Spleen (tissue), 11 donors: ENCODE data around the gene APOL4. TPM values are rescaled to one million over a fixed set of nuclear protein-coding genes. Genes with fewer than 3 reads are reported as not detected.
A peak's percentile ranks its signal among the peaks of the same experiment; 100 is the strongest.
"Not testable (repeated sequence)": the region's sequence is repeated elsewhere in the genome, so short reads cannot be mapped to it uniquely, and the experiment has no call there.

Source experiments
- DNase-seq: peaks from one replicate; pipeline ENCODE4 v3.0.0-alpha.2; 2020
- H3K27ac ChIP-seq, 8 donors: fragments of 200-600 bp; sonication (generic) in 7 of 8; 1 replicate in 4 of 8; 2 replicates in 4 of 8; pipeline versions ENCODE4 v1.5.0 to v1.8.0; 2016 to 2021; ENCODE audit warnings: inconsistent platforms in 4 of 8, mild to moderate bottlenecking in 4 of 8, moderate library complexity in 1 of 8
- H3K27me3 ChIP-seq, 7 donors: fragments of 200-600 bp; sonication (generic) in 6 of 7; replicated peaks in 1 of 7; 1 replicate in 4 of 7; 2 replicates in 3 of 7; pipeline versions ENCODE4 v1.5.0 to v1.8.0; 2016 to 2021; ENCODE audit warnings: inconsistent platforms in 3 of 7, mild to moderate bottlenecking in 1 of 7
- H3K36me3 ChIP-seq, 6 donors: fragments of 200-600 bp; sonication (generic) in 5 of 6; 1 replicate in 4 of 6; 2 replicates in 2 of 6; pipeline versions ENCODE4 v1.5.0 to v1.8.0; 2016 to 2021; ENCODE audit warnings: inconsistent platforms in 2 of 6
- H3K4me1 ChIP-seq, 6 donors: fragments of 200-600 bp; sonication (generic) in 5 of 6; 1 replicate in 3 of 6; 2 replicates in 3 of 6; pipeline versions ENCODE4 v1.5.0 to v1.8.0; 2016 to 2021; ENCODE audit warnings: inconsistent platforms in 3 of 6
- H3K4me3 ChIP-seq, 8 donors: fragments of 200-600 bp; sonication (generic) in 7 of 8; 1 replicate in 4 of 8; 2 replicates in 4 of 8; pipeline versions ENCODE4 v1.5.0 to v1.8.0; 2016 to 2021; ENCODE audit warnings: inconsistent platforms in 4 of 8, mild to moderate bottlenecking in 4 of 8, moderate library complexity in 2 of 8
- H3K9me3 ChIP-seq, 8 donors: fragments of 200-600 bp; sonication (generic) in 7 of 8; 1 replicate in 4 of 8; 2 replicates in 4 of 8; pipeline versions ENCODE4 v1.5.0 to v1.8.0; 2016 to 2021; ENCODE audit warnings: inconsistent platforms in 4 of 8
- POLR2A ChIP-seq, 3 donors: fragments of 450-650 bp; IDR thresholded peaks; one replicate each; pipeline ENCODE4 v1.5.1; 2017; ENCODE audit warnings: antibody characterized with exemption in 3 of 3, mild to moderate bottlenecking in 1 of 3
- POLR2AphosphoS5 ChIP-seq, 3 donors: sonication (generic); formaldehyde crosslinking; IDR thresholded peaks; one replicate each; pipeline ENCODE4 v1.5.1; 2017; ENCODE audit warnings: antibody characterized with exemption in 3 of 3
- WGBS, 5 donors: extraction: QIAGEN DNeasy Blood & Tissue Kit in 3 of 5; methylation state at CpG; one replicate each; pipeline versions ENCODE4 v1.1.5 to v1.1.7; 2013 to 2018; 5-methylcytosine and 5-hydroxymethylcytosine counted together
- intact Hi-C: fragments of 100-400 bp; cut with DNase I; formaldehyde crosslinking; loops from one replicate; pipeline ENCODE4 v1.15.0; 2023; ENCODE audit warnings: low total_unique reads
- polyA plus RNA-seq, 3 donors: library from polyadenylated mRNA; stranded (reverse); fragments of 200-250 nt; gene quantifications; one replicate each; pipeline ENCODE4 v1.2.1, GENCODE V29; 2013
- total RNA-seq, 7 donors: library from RNA; depleted of rRNA in 3 of 7; stranded (reverse); fragments of >200 nt in 3 of 7; fragmentation: NEBNext Ultra II Directional in 4 of 7; extraction: Animal tissue kit (Norgen Biotek cat#: 25700) in 4 of 7; gene quantifications; one replicate each; pipeline versions ENCODE4 v1.1.0 to v1.2.1, GENCODE V29; 2016 to 2021
- TF ChIP-seq, protein P1 (sequence below), 11 experiments: fragments of 200-600 bp in 7 of 11; fragments of 450-650 bp in 4 of 11; sonication (generic) in 4 of 11; IDR thresholded peaks in 8 of 11; conservative IDR thresholded peaks in 3 of 11; 1 replicate in 7 of 11; 2 replicates in 4 of 11; pipeline versions ENCODE4 v1.4.0 to v1.8.0; 2016 to 2021; ENCODE audit warnings: antibody characterized with exemption in 11 of 11, inconsistent platforms in 4 of 11, mild to moderate bottlenecking in 1 of 11
- donor health status: healthy with polysubstance abuse.
- donor health status: DM: no; HTN: no; CAD: no; lungs with moderate emphysema.
- donor health status: DM: no; HTN: no; CAD: no.
- donor health status: Bipolar disorder and iron deficiency.
- donor health status: healthy.
- donor health status: DM: no; HTN: no; CAD: no.
- donor health status: DM: yes; HTN: yes; CAD: no.

Gene APOL4
- total and polyA plus RNA-seq, 10 donors = 2.5 to 14.4 (median 3.9) TPM; not detected in 1

DNA sequence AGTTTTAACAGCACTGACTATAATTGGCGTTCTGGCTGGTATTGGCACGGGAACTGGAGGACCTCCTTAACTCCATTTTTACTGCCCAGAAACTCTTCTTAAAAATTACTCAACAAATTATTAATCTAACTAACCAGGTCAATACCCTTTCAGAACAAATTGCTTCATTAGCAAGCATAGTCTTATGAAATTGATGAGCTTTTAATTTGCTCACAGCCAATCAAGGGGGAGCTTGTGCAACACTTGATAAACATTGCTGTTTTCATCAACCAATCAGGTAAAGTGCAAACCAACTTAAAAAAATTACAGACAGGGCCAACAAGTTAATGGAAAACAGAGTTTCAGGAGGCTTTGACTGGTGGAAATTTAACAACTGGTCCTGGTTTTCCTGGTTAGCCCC, 36.5 kb downstream of the APOL4 start:
- Histone ChIP-seq H3K27me3 (no peaks in the 10 kb centered on the region), H3K27ac (peak overlapping the region in 6 of 8 donors; percentile 17 to 96 (median 90)), H3K36me3 (no peaks in the 10 kb centered on the region), H3K4me3 (no peak overlapping the region), H3K4me1 (peaks cover 10 to 74% (median 45%) of the 10 kb centered on the region in 6 donors), H3K9me3 (peaks cover 0 to 9% (median 0%) of the 10 kb centered on the region in 8 donors)
- TF ChIP-seq POLR2AphosphoS5 (IDR thresholded peaks at IDR 0.05) (no peak), POLR2A (IDR thresholded peaks at IDR 0.05) (no peak)
- TF ChIP-seq, protein P1, sequence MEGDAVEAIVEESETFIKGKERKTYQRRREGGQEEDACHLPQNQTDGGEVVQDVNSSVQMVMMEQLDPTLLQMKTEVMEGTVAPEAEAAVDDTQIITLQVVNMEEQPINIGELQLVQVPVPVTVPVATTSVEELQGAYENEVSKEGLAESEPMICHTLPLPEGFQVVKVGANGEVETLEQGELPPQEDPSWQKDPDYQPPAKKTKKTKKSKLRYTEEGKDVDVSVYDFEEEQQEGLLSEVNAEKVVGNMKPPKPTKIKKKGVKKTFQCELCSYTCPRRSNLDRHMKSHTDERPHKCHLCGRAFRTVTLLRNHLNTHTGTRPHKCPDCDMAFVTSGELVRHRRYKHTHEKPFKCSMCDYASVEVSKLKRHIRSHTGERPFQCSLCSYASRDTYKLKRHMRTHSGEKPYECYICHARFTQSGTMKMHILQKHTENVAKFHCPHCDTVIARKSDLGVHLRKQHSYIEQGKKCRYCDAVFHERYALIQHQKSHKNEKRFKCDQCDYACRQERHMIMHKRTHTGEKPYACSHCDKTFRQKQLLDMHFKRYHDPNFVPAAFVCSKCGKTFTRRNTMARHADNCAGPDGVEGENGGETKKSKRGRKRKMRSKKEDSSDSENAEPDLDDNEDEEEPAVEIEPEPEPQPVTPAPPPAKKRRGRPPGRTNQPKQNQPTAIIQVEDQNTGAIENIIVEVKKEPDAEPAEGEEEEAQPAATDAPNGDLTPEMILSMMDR (IDR thresholded peaks at IDR 0.05 in 8 of 11, conservative IDR thresholded peaks at IDR 0.05 in 3 of 11) = no peak
- DNase-seq = no peak
- WGBS, 5 donors = 75 to 92% (median 84%) methylated on average over 2 of the region's 2 CpGs
- intact Hi-C loops = no loop called here

DNA sequence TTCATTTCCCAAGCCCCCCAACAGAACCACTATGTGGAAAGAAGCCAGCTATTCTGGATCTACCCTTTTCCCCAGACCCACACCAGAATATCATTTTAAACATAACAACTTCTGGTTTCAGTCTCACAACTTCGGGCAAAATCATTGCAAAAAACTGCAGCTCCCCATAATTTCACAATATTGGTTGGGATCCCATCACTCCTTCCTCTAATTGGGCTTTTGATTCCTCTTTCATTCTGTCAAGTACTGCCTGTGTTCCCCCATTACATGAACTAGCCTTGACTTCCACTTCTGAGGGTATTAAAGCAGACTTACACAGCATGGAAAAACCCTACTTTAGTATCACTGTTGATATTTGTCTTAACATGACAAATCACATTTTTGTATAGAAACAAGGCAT, 37.0 kb downstream of the APOL4 start:
- H3K36me3 ChIP-seq = no peaks in the 10 kb centered on the region
- no peak for DNase-seq
- no peak overlapping the region for H3K4me3 ChIP-seq
- peaks cover 0 to 9% (median 0%) of the 10 kb centered on the region in 8 donors for H3K9me3 ChIP-seq
- 24 to 59% (median 38%) methylated on average over 1 of the region's 1 CpG for WGBS, 5 donors
- peaks cover 10 to 79% (median 49%) of the 10 kb centered on the region in 6 donors for H3K4me1 ChIP-seq
- intact Hi-C loops = no loop called here
- H3K27ac ChIP-seq = peak overlapping the region in 5 of 8 donors; percentile 82 to 96 (median 91)
- H3K27me3 ChIP-seq = no peaks in the 10 kb centered on the region
- no peak for TF ChIP-seq POLR2AphosphoS5 (IDR thresholded peaks at IDR 0.05)
- no peak for TF ChIP-seq POLR2A (IDR thresholded peaks at IDR 0.05)
- TF ChIP-seq, protein P1 (IDR thresholded peaks at IDR 0.05 in 8 of 11, conservative IDR thresholded peaks at IDR 0.05 in 3 of 11) = no peak

DNA sequence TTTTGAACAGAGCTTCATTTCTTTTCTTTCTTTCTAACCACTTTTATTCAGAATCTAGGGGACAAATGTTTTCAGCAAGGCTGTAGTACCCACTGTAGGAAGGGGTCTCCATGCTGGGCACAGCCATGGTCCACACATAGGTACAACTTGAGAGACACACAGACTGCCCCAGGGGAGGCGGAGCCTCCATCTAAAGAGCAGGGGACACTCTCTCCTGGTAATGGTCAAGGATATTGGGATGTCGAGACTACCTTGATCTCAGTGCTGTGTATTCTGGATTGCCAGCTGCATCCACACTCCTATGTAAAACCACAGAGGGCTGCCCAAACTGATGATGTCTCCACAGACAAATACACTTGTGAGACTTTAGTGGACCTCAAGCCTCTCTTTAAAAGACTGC, 38.1 kb downstream of the APOL4 start:
- 80 to 94% (median 88%) methylated on average over 2 of the region's 2 CpGs for WGBS, 5 donors
- H3K36me3 ChIP-seq = no peaks in the 10 kb centered on the region
- no peak for DNase-seq
- H3K4me3 ChIP-seq = no peak overlapping the region
- H3K27me3 ChIP-seq = no peaks in the 10 kb centered on the region
- H3K9me3 ChIP-seq = peaks cover 0 to 3% (median 0%) of the 10 kb centered on the region in 8 donors
- peak overlapping the region in 6 of 8 donors; percentile 82 to 96 (median 92) for H3K27ac ChIP-seq
- intact Hi-C loops = no loop called here
- H3K4me1 ChIP-seq = peaks cover 13 to 91% (median 60%) of the 10 kb centered on the region in 6 donors
- TF ChIP-seq, protein P1 (IDR thresholded peaks at IDR 0.05 in 8 of 11, conservative IDR thresholded peaks at IDR 0.05 in 3 of 11) = no peak
- TF ChIP-seq POLR2A (IDR thresholded peaks at IDR 0.05) (no peak), POLR2AphosphoS5 (IDR thresholded peaks at IDR 0.05) (no peak)

DNA sequence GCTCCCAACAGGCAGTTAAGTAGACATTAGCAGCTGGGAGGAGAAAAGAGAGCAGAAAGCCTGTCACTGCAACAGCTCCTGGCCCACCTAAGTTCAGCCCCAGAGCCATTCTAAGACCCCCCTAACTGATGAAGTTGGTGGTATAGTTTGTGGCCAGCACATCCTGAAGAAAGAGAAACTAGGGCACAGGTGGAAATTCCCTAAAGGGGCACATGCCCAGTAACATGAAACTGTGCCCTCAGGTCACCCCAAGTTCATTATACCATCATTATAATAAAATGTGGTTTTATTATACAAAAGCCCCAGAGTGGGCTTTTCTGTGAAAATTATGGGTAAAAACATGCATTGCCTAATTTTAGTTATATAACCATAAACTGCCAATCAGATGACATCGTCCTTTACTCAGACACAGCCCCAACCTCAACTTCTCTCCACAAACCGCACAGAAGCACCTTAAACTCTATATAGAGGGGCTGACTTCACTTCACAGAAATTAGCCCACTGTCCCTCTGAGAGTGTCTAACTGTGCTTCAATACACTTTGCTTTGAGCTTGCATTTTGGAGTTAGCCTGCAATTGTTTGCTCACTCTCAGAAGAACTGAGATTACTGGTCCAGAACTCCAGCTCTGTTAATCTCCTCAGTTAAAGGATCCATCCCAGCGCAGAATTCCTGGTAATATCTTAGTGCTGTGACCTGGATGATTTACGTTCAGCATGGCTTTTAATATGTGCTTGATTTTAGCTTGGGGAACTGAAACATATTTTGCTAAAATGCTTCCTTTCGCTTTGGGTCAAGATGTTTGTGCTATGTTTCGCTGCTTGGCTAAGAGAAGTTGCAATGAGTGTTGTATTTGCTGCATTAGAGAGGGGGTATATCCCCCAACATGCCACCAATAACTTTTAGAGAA, 39.2 kb downstream of the APOL4 start:
- Histone ChIP-seq H3K9me3 (no peaks in the 10 kb centered on the region), H3K27ac (peak overlapping the region; percentile 77 to 96 (median 90)), H3K4me1 (peaks cover 20 to 100% (median 71%) of the 10 kb centered on the region in 6 donors), H3K27me3 (no peaks in the 10 kb centered on the region), H3K4me3 (peak overlapping the region in 1 of 8 donors; percentile 40), H3K36me3 (no peaks in the 10 kb centered on the region)
- intact Hi-C loops = no loop called here
- TF ChIP-seq, protein P1 (IDR thresholded peaks at IDR 0.05 in 8 of 11, conservative IDR thresholded peaks at IDR 0.05 in 3 of 11) = no peak
- TF ChIP-seq POLR2A (IDR thresholded peaks at IDR 0.05) = no peak
- no peak for TF ChIP-seq POLR2AphosphoS5 (IDR thresholded peaks at IDR 0.05)
- DNase-seq = no peak
- 50 to 61% (median 55%) methylated on average over 6 of the region's 6 CpGs for WGBS, 5 donors

DNA sequence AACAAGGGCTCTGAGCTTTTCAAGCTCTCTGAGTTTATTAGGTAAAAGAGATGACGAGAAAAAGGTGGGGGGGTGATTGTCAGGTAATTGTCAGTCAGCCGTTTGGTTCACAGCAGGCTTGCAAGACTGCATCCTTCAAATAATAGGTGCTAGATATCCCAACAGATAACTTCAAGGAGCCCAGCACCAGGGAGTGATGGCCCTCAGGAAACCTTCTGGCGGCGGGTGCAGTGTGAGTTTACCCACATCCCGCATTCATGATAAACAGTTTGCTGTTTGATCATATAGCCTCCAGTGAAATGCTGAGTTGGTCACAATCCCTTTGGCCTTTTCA, 39.8 kb downstream of the APOL4 start:
- DNase-seq, H3K27me3 ChIP-seq, H3K9me3 ChIP-seq, intact Hi-C loops, H3K36me3 ChIP-seq: not testable (repeated sequence)
- Histone ChIP-seq H3K4me1 (peaks cover 22 to 100% (median 78%) of the 10 kb centered on the region in 6 donors), H3K27ac (peak overlapping the region; percentile 77 to 96 (median 90)), H3K4me3 (peak overlapping the region in 1 of 8 donors; percentile 40)
- WGBS, 5 donors = 48 to 65% (median 53%) methylated on average over 5 of the region's 5 CpGs
